Keratinocyte (primary cell): ENCODE measurements around the gene COLGALT1.

Experiments
- CTCF ChIP-seq, 3 experiments: IDR thresholded peaks in 1 of 3; conservative IDR thresholded peaks in 1 of 3; optimal IDR thresholded peaks in 1 of 3; 2 replicates in 2 of 3; 3 replicates in 1 of 3; pipeline versions ENCODE3 to v1.5.1; 2011; ENCODE audit warnings: low read length in 3 of 3, mild to moderate bottlenecking in 3 of 3, moderate library complexity in 2 of 3, control low read depth in 1 of 3, inconsistent platforms in 1 of 3; ENCODE audit not compliant: insufficient read depth in 2 of 3; ENCODE audit errors: extremely low read depth in 1 of 3
- EZH2 ChIP-seq: IDR thresholded peaks from one replicate; pipeline ENCODE4 v1.6.1; 2012; ENCODE audit warnings: inconsistent platforms, mild to moderate bottlenecking, low read length, moderate library complexity

GRCh38 chr19:17539238-17540117 is 16.0 kb upstream of the COLGALT1 start:
- peak in 1 of 3 experiments; percentile 57 for TF ChIP-seq CTCF (optimal IDR thresholded peaks at IDR 0.05 in 1 of 3, IDR thresholded peaks at IDR 0.05 in 1 of 3, conservative IDR thresholded peaks at IDR 0.05 in 1 of 3; ENCODE audit: extremely low read depth in 1 of 3, insufficient read depth in 2 of 3, low read length in 3 of 3)
- no peak for TF ChIP-seq EZH2
